Measurements from ENCODE around the gene BNIP5.

DNA sequence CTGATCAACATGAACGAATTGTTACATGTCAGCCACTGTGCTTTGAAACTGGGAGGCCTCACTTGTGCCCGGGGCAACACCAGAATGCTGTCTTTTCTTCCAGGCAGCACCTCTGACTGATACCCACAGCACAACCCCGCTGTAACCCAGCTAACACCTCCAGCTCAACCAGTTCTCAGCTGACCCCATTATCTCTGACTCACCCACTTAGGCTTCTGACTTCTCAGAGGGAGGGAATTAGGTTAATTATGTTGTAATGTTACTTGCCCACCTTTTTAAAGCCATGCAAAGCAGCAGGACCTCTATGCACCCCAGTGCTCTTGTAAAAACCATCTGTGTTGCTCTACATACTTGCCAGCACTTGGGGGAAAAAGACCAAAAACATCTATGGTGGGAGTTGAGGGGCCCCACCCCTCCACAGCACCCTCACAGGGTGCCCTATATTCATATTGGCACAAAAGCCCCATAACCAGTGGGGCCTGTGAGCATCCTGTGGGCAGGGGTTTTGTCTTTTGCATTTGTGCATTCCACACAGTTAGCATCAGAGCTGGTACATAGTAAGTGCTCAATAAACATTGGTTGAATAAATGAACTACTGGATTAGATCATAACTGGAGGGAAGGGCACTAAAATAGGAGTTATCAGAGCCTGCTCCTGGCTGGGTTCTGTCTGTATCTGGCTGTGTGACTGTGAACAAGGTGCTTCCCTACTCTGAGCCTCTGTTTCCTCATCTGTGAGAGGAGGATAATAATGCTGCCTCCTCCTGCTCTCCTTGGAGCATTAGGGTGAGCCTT, 22.3 kb downstream of the BNIP5 start:
- no peak for TF ChIP-seq CTCF (IDR thresholded peaks at IDR 0.05 in 8 of 11, conservative IDR thresholded peaks at IDR 0.05 in 3 of 11)
- no peak for TF ChIP-seq POLR2A (IDR thresholded peaks at IDR 0.05)
- TF ChIP-seq POLR2AphosphoS5 (IDR thresholded peaks at IDR 0.05), result no peak

All from spleen (tissue), 7 donors.